AG04449 (cell line): ENCODE measurements around the gene ADNP.

Experiments
- CTCF ChIA-PET: fragments of 350-600 bp; formaldehyde crosslinking; extraction: SDS; loops from one replicate; lab custom pipeline; 2021; ENCODE audit warnings: antibody characterized with exemption; lab: Yijun Ruan, JAX
- POLR2A ChIA-PET: fragments of 400-600, 350-600 bp; formaldehyde crosslinking; extraction: SDS; loops from one replicate; lab custom pipeline; 2020; ENCODE audit warnings: antibody characterized with exemption, inconsistent platforms; lab: Yijun Ruan, JAX
- DNase-seq: peaks from one replicate; pipeline ENCODE4 v3.0.0-alpha.2; 2010; ENCODE audit warnings: low read depth, low spot score
- H3K4me3 ChIP-seq: 2 replicates; pipeline ENCODE4 v1.5.1; 2011; ENCODE audit warnings: low read depth, mild to moderate bottlenecking, control low read depth, low read length
- CTCF ChIP-seq: IDR thresholded peaks from one replicate; pipeline ENCODE4 v1.5.1; 2011; ENCODE audit warnings: mild to moderate bottlenecking, moderate library complexity, low read length, control low read depth, inconsistent platforms; ENCODE audit not compliant: insufficient read depth; ENCODE audit errors: missing control alignments

ADNP gene

GRCh38 chr20:50969435-50969834 lies 38.2 kb upstream of the ADNP start:
- no peak overlapping the region for H3K4me3 ChIP-seq
- no peak for DNase-seq
- CTCF ChIA-PET: no interaction called here
- no peak for TF ChIP-seq CTCF
- POLR2A ChIA-PET: no interaction called here

GRCh38 chr20:50968289-50968688 lies 37.1 kb upstream of the ADNP start:
- H3K4me3 ChIP-seq: no peak overlapping the region
- ChIA-PET POLR2A (no interaction called here), CTCF (interaction anchor here (1.4 to 2.4 kb wide), 4 partner anchors 13 to 338 kb away, joined by 5 to 13 read pairs (median 8); partner anchors contain the start of genes ADNP and BCAS4)
- TF ChIP-seq CTCF: no peak
- no peak for DNase-seq

GRCh38 chr20:50967586-50967985 lies 36.3 kb upstream of the ADNP start:
- no peak for TF ChIP-seq CTCF
- no peak overlapping the region for H3K4me3 ChIP-seq
- CTCF ChIA-PET: interaction anchor here (0.8 to 2.4 kb wide), 5 partner anchors 13 to 339 kb away, joined by 3 to 13 read pairs (median 6); partner anchors contain the start of genes ADNP and BCAS4
- POLR2A ChIA-PET: interaction anchor here (0.6 kb wide), 1 partner anchor 9 kb away, joined by 3 read pairs; the partner anchor contains the start of genes DPM1 and MOCS3
- no peak for DNase-seq

GRCh38 chr20:50959543-50960126 lies 28.4 kb upstream of the ADNP start:
- TF ChIP-seq CTCF: no peak
- peak overlapping the region; percentile 98 for H3K4me3 ChIP-seq
- ChIA-PET POLR2A (interaction anchor here (2.1 kb wide), 1 partner anchor 28 kb away, joined by 18 read pairs; the partner anchor contains the start of gene ADNP), CTCF (interaction anchor here (4.2 kb wide), 1 partner anchor 166 kb away, joined by 33 read pairs; the partner anchor contains the start of gene BCAS4)
- DNase-seq: no peak

GRCh38 chr20:50958615-50959542 lies 27.6 kb upstream of the ADNP start, which contains the start of gene MOCS3:
MOCS3 (plus strand) TSS chr20:50958818; CDS start chr20:50958843, 25 bp downstream.
- POLR2A ChIA-PET: interaction anchor here (0.8 to 2.1 kb wide), 8 partner anchors 8 to 168 kb away, joined by 3 to 18 read pairs (median 6); partner anchors contain the start of genes ADNP and BCAS4
- peak; percentile 63 for DNase-seq

More at GRCh38 chr20:50958615-50959542, 27.6 kb upstream of the ADNP start, which contains the start of gene MOCS3:
- H3K4me3 ChIP-seq: peak within 1 kb of the TSS; percentile 98
- TF ChIP-seq CTCF: no peak
- CTCF ChIA-PET: interaction anchor here (0.9 to 4.2 kb wide), 5 partner anchors 11 to 169 kb away, joined by 3 to 33 read pairs (median 4); partner anchors contain the start of gene BCAS4
